Caco-2 (cell line): ENCODE measurements around the gene AKAP6. TPM values are rescaled to one million over a fixed set of nuclear protein-coding genes. Genes with fewer than 3 reads are reported as not detected.
"Not testable (repeated sequence)": the region's sequence is repeated elsewhere in the genome, so short reads cannot be mapped to it uniquely, and the experiment has no call there.

Source experiments
- BruUV-seq: library from RNA; stranded (reverse); fragments of 400-500 nt; replicated peaks from 2 replicates; lab custom pipeline; 2021; lab: Mats Ljungman, UMichigan
- CTCF ChIA-PET: fragments of 300-600 bp; sonication (Branson Sonifier 250); formaldehyde crosslinking; loops from one replicate; lab custom pipeline; 2022; ENCODE audit warnings: antibody characterized with exemption; lab: Charles Lee
- POLR2A ChIA-PET: fragments of 300-600 bp; sonication (Branson Sonifier 250); formaldehyde crosslinking; loops from one replicate; lab custom pipeline; 2022; ENCODE audit warnings: antibody characterized with exemption; lab: Charles Lee
- DNase-seq, 2 experiments: peaks; one replicate each; pipeline versions ENCODE4 v3.0.0 to v3.0.0-alpha.2; 2020 to 2022
- H3K27me3 ChIP-seq: replicated peaks from 2 replicates; pipeline ENCODE4 v1.6.0; 2011; ENCODE audit warnings: low read length; ENCODE audit not compliant: control insufficient read depth, insufficient read depth
- H3K36me3 ChIP-seq: 2 replicates; pipeline ENCODE4 v1.5.1; 2011; ENCODE audit warnings: low read length; ENCODE audit not compliant: control insufficient read depth, insufficient read depth
- H3K4me1 ChIP-seq: fragments of 250-450 bp; sonication (Bioruptor Pico); 2 replicates; pipeline ENCODE4 v1.5.1; 2020; ENCODE audit warnings: mild to moderate bottlenecking
- H3K4me3 ChIP-seq: 2 replicates; pipeline ENCODE4 v1.5.1; 2011; ENCODE audit warnings: low read depth, mild to moderate bottlenecking, control low read depth, low read length
- H3K9me3 ChIP-seq: fragments of 250-450 bp; sonication (Bioruptor Pico); 2 replicates; pipeline ENCODE4 v1.5.1; 2020; ENCODE audit warnings: mild to moderate bottlenecking, moderate library complexity
- H3K27ac Mint-ChIP-seq: one replicate; pipeline ENCODE4 v1.8.0; 2022; ENCODE audit warnings: mixed read lengths; ENCODE audit not compliant: unreplicated experiment
- H3K27me3 Mint-ChIP-seq: one replicate; pipeline ENCODE4 v1.8.0; 2022; ENCODE audit warnings: mixed read lengths; ENCODE audit not compliant: insufficient read depth, unreplicated experiment
- H3K36me3 Mint-ChIP-seq: one replicate; pipeline ENCODE4 v1.8.0; 2022; ENCODE audit warnings: mild to moderate bottlenecking, mixed read lengths; ENCODE audit not compliant: insufficient read depth, unreplicated experiment
- H3K4me1 Mint-ChIP-seq: one replicate; pipeline ENCODE4 v1.8.0; 2022; ENCODE audit warnings: low read depth, mixed read lengths; ENCODE audit not compliant: unreplicated experiment
- H3K4me3 Mint-ChIP-seq: one replicate; pipeline ENCODE4 v1.8.0; 2022; ENCODE audit warnings: mild to moderate bottlenecking, moderate library complexity, mixed read lengths; ENCODE audit not compliant: unreplicated experiment
- H3K9me3 Mint-ChIP-seq: one replicate; pipeline ENCODE4 v1.8.0; 2022; ENCODE audit warnings: mixed read lengths; ENCODE audit not compliant: unreplicated experiment
- CTCF ChIP-seq, 2 experiments: fragments of 200-600 bp in 1 of 2; IDR thresholded peaks; 1 replicate in 1 of 2; 2 replicates in 1 of 2; pipeline versions ENCODE4 v1.5.1 to v1.8.0; 2011 to 2022; ENCODE audit warnings: antibody characterized with exemption in 1 of 2, control low read depth in 1 of 2, inconsistent platforms in 1 of 2, low read depth in 1 of 2, low read length in 1 of 2, mild to moderate bottlenecking in 1 of 2, moderate library complexity in 1 of 2; ENCODE audit not compliant: insufficient read depth in 1 of 2, severe bottlenecking in 1 of 2, unreplicated experiment in 1 of 2
- intact Hi-C: fragments of 100-400 bp; cut with micrococcal nuclease; formaldehyde crosslinking; loops from one replicate; pipeline ENCODE4 v1.10.0; 2022; ENCODE audit not compliant: unreplicated experiment
- total RNA-seq: library from RNA; stranded (reverse); gene quantifications from 2 replicates; pipeline ENCODE4 v1.2.3, GENCODE V29; 2022

Gene AKAP6
- total RNA-seq, 1 experiment from 2014 or later = 3.0 TPM

GRCh38 chr14:32578181-32578580 lies 249.1 kb downstream of the AKAP6 start:
- intact Hi-C loops = loop anchor here (5.0 to 10.0 kb wide), 2 partner anchors 249 to 1747 kb away; no protein-coding TSS in a partner anchor
- no peak for TF ChIP-seq CTCF (IDR thresholded peaks at IDR 0.05; ENCODE audit: insufficient read depth in 1 of 2, low read depth in 1 of 2, low read length in 1 of 2, severe bottlenecking in 1 of 2, unreplicated experiment in 1 of 2)
- ChIA-PET CTCF (no interaction called here), POLR2A (no interaction called here)
- Histone ChIP-seq H3K36me3 (no peaks in the 10 kb centered on the region), H3K4me1 (no peaks in the 10 kb centered on the region), H3K27me3 (no peaks in the 10 kb centered on the region), H3K9me3 (no peaks in the 10 kb centered on the region), H3K4me3 (no peak overlapping the region)
- DNase-seq = no peak
- Mint-ChIP-seq H3K27me3 (peaks cover 11% of the 10 kb centered on the region), H3K36me3 (no peaks in the 10 kb centered on the region), H3K9me3 (no peaks in the 10 kb centered on the region), H3K27ac (no peak overlapping the region), H3K4me3 (no peak overlapping the region), H3K4me1 (no peaks in the 10 kb centered on the region)
- no TSS peak for BruUV-seq

- H3K27me3 Mint-ChIP-seq, intact Hi-C loops, H3K36me3 Mint-ChIP-seq, H3K27ac Mint-ChIP-seq, H3K27me3 ChIP-seq, H3K9me3 Mint-ChIP-seq, H3K4me1 ChIP-seq, H3K9me3 ChIP-seq, H3K4me3 ChIP-seq, H3K4me3 Mint-ChIP-seq, BruUV-seq, DNase-seq, H3K36me3 ChIP-seq, POLR2A ChIA-PET, CTCF ChIA-PET, H3K4me1 Mint-ChIP-seq: not testable (repeated sequence)
Measured at GRCh38 chr14:32583427-32583826, 254.3 kb downstream of the AKAP6 start.

- Histone ChIP-seq H3K27me3 (no peaks in the 10 kb centered on the region), H3K36me3 (no peaks in the 10 kb centered on the region), H3K4me1 (no peaks in the 10 kb centered on the region), H3K9me3 (0 out of 2 replicates have a peak, but pooled peaks cover 3% of the 10 kb centered on the region), H3K4me3 (no peak overlapping the region)
- intact Hi-C loops = no loop called here
- TF ChIP-seq CTCF (IDR thresholded peaks at IDR 0.05; ENCODE audit: insufficient read depth in 1 of 2, low read depth in 1 of 2, low read length in 1 of 2, severe bottlenecking in 1 of 2, unreplicated experiment in 1 of 2) = no peak
- Mint-ChIP-seq H3K27ac (no peak overlapping the region), H3K4me3 (no peak overlapping the region), H3K4me1 (no peaks in the 10 kb centered on the region), H3K27me3 (no peaks in the 10 kb centered on the region), H3K36me3 (no peaks in the 10 kb centered on the region), H3K9me3 (no peaks in the 10 kb centered on the region)
- ChIA-PET POLR2A (no interaction called here), CTCF (no interaction called here)
- no TSS peak for BruUV-seq
- DNase-seq = no peak
Measured at GRCh38 chr14:32584079-32584478, 255.0 kb downstream of the AKAP6 start.

- TF ChIP-seq CTCF (IDR thresholded peaks at IDR 0.05; ENCODE audit: insufficient read depth in 1 of 2, low read depth in 1 of 2, low read length in 1 of 2, severe bottlenecking in 1 of 2, unreplicated experiment in 1 of 2) = no peak
- DNase-seq = no peak
- Histone ChIP-seq H3K4me3 (no peak overlapping the region), H3K9me3 (0 out of 2 replicates have a peak, but pooled peaks cover 3% of the 10 kb centered on the region), H3K4me1 (no peaks in the 10 kb centered on the region), H3K27me3 (no peaks in the 10 kb centered on the region), H3K36me3 (no peaks in the 10 kb centered on the region)
- Mint-ChIP-seq H3K9me3 (no peaks in the 10 kb centered on the region), H3K36me3 (no peaks in the 10 kb centered on the region), H3K4me1 (no peaks in the 10 kb centered on the region), H3K4me3 (no peak overlapping the region), H3K27ac (no peak overlapping the region), H3K27me3 (no peaks in the 10 kb centered on the region)
- ChIA-PET CTCF (no interaction called here), POLR2A (no interaction called here)
- BruUV-seq = no TSS peak
- intact Hi-C loops = no loop called here
Measured at GRCh38 chr14:32587461-32587860, 258.4 kb downstream of the AKAP6 start.
